Pancreas (tissue), 10 donors: ENCODE measurements around the gene MCM10. TPM values are rescaled to one million over a fixed set of nuclear protein-coding genes. Genes with fewer than 3 reads are reported as not detected.
"Not testable (repeated sequence)": the region's sequence is repeated elsewhere in the genome, so short reads cannot be mapped to it uniquely, and the experiment has no call there.

Experiments used
- ATAC-seq, 4 donors: fragments of 200-7000 bp; cut with Tn5 transposase; one replicate each; pipeline versions ENCODE4 v1.8.0 to v1.9.1; 2020; ENCODE audit warnings: mild to moderate bottlenecking in 4 of 4, moderate library complexity in 4 of 4
- DNase-seq, 6 donors: peaks; one replicate each; pipeline ENCODE4 v3.0.0-alpha.2; 2020
- FAIRE-seq: peaks from 2 replicates; lab custom pipeline; 2012; peaks lifted over from hg19 to GRCh38; lab: Jason Lieb, UNC
- H3K27ac ChIP-seq, 4 donors: fragments of 200-600 bp; sonication (generic); 1 replicate in 3 of 4; 2 replicates in 1 of 4; pipeline versions ENCODE4 v1.5.0 to v1.8.0; 2020
- H3K27me3 ChIP-seq, 4 donors: fragments of 200-600 bp; one replicate each; pipeline ENCODE4 v1.8.0; 2021
- H3K36me3 ChIP-seq, 3 donors: fragments of 200-600 bp; sonication (generic) in 1 of 3; one replicate each; pipeline versions ENCODE4 v1.5.0 to v1.8.0; 2020 to 2021
- H3K4me1 ChIP-seq, 3 donors: fragments of 200-600 bp; one replicate each; pipeline ENCODE4 v1.8.0; 2021
- H3K4me3 ChIP-seq, 4 donors: fragments of 200-600 bp; sonication (generic) in 2 of 4; one replicate each; pipeline versions ENCODE4 v1.5.0 to v1.8.0; 2020 to 2021
- H3K9me3 ChIP-seq, 4 donors: fragments of 200-600 bp; one replicate each; pipeline ENCODE4 v1.8.0; 2021
- CTCF ChIP-seq, 4 donors: fragments of 200-600 bp; sonication (generic) in 3 of 4; IDR thresholded peaks; one replicate each; pipeline versions ENCODE4 v1.5.0 to v1.8.0; 2021; ENCODE audit warnings: antibody characterized with exemption in 4 of 4
- WGBS, 2 donors: extraction: QIAGEN DNeasy Blood & Tissue Kit; methylation state at CpG; one replicate each; pipeline ENCODE4 v1.1.7; 2013; 5-methylcytosine and 5-hydroxymethylcytosine counted together
- intact Hi-C, 3 donors: fragments of 100-400 bp; cut with DNase I; formaldehyde crosslinking; loops; one replicate each; pipeline versions ENCODE4 v1.11.1 to v1.14.2; 2022
- polyA plus RNA-seq, 2 donors: library from polyadenylated mRNA; stranded (reverse); fragments of 200-250 nt; gene quantifications; one replicate each; pipeline ENCODE4 v1.2.3, GENCODE V29; 2013
- total RNA-seq, 6 donors: library from RNA; stranded (reverse); fragmentation: NEBNext Ultra II Directional in 4 of 6; extraction: Animal tissue kit (Norgen Biotek cat#: 25700) in 4 of 6; gene quantifications; one replicate each; pipeline versions ENCODE4 v1.2.1 to v1.2.4, GENCODE V29; 2021 to 2023
- donor health status: healthy with polysubstance abuse.
- donor health status: DM: no; HTN: no; CAD: no; lungs with moderate emphysema.
- donor health status: DM: no; HTN: no; CAD: no.
- donor health status: control.
- donor health status: control.
- donor health status: Bipolar disorder and iron deficiency.
- donor health status: DM: yes; HTN: yes; CAD: no.
- donor health status: DM: no; HTN: no; CAD: no.
- donor health status: DM: no; HTN: no; CAD: no.
- donor health status: DM: yes; HTN: yes; CAD: no.

Gene MCM10
- total and polyA plus RNA-seq, 8 donors = 0.05 to 0.35 (median 0.28) TPM; not detected in 1

DNA sequence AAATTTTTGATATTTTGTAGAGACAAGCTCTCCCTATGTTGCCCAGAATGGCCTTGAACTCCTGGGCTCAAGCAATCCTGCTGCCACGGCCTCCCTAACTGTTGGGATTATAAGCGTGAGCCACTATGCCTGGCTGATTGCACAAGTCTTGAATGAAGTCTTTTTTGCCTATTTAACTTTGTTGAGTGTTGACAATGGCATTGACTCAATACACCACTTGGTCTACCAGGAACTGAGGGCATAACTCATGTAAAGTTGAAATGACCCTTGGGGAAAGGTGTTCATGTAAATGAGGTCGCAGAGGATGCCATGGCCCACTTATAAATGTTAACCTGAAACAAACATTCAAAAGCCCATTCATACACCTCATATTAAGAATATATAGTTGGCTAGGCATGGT lies 80.3 kb downstream of the MCM10 start:
- WGBS, 2 donors = 84 to 91% methylated on average over 3 of the region's 3 CpGs
- Histone ChIP-seq H3K4me3 (no peak overlapping the region), H3K4me1 (no peaks in the 10 kb centered on the region), H3K27me3 (no peaks in the 10 kb centered on the region), H3K36me3 (no peaks in the 10 kb centered on the region), H3K27ac (no peak overlapping the region), H3K9me3 (no peaks in the 10 kb centered on the region)
- no peak for FAIRE-seq
- no peak for TF ChIP-seq CTCF (IDR thresholded peaks at IDR 0.05)
- intact Hi-C loops = no loop called here
- ATAC-seq = no peak
- no peak for DNase-seq

- H3K36me3 ChIP-seq, H3K27ac ChIP-seq, DNase-seq, intact Hi-C loops, H3K4me3 ChIP-seq, H3K4me1 ChIP-seq, H3K27me3 ChIP-seq, FAIRE-seq, ATAC-seq, H3K9me3 ChIP-seq: not testable (repeated sequence)
- 90 to 96% methylated on average over 5 of the region's 5 CpGs for WGBS, 2 donors
Measured at GRCh38 chr10:13242260-13242659, 80.9 kb downstream of the MCM10 start.

GRCh38 chr10:13247246-13247645 lies 85.9 kb downstream of the MCM10 start:
- TF ChIP-seq CTCF (IDR thresholded peaks at IDR 0.05) = no peak
- Histone ChIP-seq H3K4me1 (no peaks in the 10 kb centered on the region), H3K27me3 (no peaks in the 10 kb centered on the region), H3K27ac (no peak overlapping the region), H3K9me3 (no peaks in the 10 kb centered on the region), H3K36me3 (no peaks in the 10 kb centered on the region), H3K4me3 (no peak overlapping the region)
- intact Hi-C loops = no loop called here
- DNase-seq (no peak), FAIRE-seq (no peak), ATAC-seq (no peak)
- 75 to 81% methylated on average over 9 of the region's 9 CpGs for WGBS, 2 donors

DNA sequence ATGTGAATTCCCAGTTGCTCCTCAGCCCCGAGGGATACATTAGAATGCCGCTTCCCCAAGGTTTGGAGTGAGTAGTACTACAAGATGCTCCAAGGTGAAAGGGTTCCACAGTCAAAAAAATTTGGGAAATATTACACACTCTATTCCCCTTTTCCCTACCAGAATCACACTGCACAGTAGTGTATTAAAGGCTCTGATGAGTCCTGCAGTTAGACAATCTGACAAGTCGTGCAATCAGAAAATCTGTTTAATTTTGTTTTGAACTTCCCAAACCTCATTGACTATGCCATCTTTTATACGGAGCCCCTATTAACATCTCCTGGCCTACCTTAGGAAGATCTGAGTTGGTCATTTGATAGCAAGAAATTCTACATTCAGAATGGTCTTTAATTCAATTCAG lies 86.4 kb downstream of the MCM10 start:
- WGBS, 2 donors = 84 to 90% methylated on average over 4 of the region's 4 CpGs
- FAIRE-seq (no peak), ATAC-seq (no peak), DNase-seq (no peak)
- Histone ChIP-seq H3K9me3 (no peaks in the 10 kb centered on the region), H3K27me3 (no peaks in the 10 kb centered on the region), H3K4me1 (no peaks in the 10 kb centered on the region), H3K27ac (no peak overlapping the region), H3K4me3 (no peak overlapping the region), H3K36me3 (no peaks in the 10 kb centered on the region)
- intact Hi-C loops = no loop called here
- no peak for TF ChIP-seq CTCF (IDR thresholded peaks at IDR 0.05)

- Histone ChIP-seq H3K9me3 (no peaks in the 10 kb centered on the region), H3K36me3 (no peaks in the 10 kb centered on the region), H3K27ac (no peak overlapping the region), H3K4me1 (no peaks in the 10 kb centered on the region), H3K27me3 (no peaks in the 10 kb centered on the region), H3K4me3 (no peak overlapping the region)
- no peak for ATAC-seq
- TF ChIP-seq CTCF (IDR thresholded peaks at IDR 0.05) = no peak
- intact Hi-C loops = no loop called here
- no peak for DNase-seq
- FAIRE-seq = no peak
- WGBS, 2 donors = 85 to 94% methylated on average over 4 of the region's 4 CpGs
Measured at GRCh38 chr10:13253726-13254125, 92.4 kb downstream of the MCM10 start.
